Ramos (cell line): ENCODE data around the gene MAPK9.

ENCODE experiments used
- in situ Hi-C: fragments of 300-500 bp; cut with MboI; formaldehyde crosslinking; loops from one replicate; pipeline ENCODE4 v1.14.3; 2022; ENCODE audit warnings: low sequenced_read_pairs; ENCODE audit not compliant: unreplicated experiment

Gene MAPK9

DNA sequence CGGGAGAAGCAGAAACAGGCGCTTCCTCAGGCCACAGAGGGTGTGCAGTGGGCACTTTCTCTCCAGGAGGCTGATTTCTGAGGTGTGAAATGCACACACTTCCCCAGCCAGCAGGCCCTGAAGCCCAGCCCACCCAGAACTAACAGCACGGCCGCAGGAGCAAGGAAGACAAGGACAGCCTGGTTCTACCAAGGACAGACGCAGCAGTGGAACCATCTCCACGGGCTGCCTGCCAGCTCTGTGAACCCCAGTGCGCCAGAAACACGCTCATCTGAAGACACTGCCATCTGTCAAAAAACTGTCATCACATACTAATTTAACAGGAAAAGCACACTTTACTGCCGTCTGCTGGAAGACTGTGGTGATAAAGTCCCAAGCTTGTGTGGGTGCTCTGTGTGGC is 40.7 kb downstream of the MAPK9 start:
- in situ Hi-C loops: no loop called here

DNA sequence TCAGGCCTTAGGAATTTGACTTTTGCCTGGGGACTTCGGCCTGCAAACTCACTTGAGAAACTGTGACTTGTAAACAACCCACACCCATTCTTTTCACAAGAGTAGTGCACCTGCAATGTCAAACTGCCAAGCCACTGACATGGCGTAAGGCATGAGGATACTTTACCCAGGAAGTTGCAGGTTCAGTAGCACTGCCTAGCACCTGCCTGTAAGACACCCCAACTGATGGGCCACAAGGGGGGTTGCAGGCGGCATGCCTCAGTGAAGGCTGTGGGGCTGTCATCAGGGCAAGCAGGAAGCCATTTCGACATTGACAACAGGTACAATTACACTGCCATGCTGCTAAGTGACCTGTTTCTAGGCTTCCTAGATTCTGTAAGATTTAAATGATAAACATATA is 41.6 kb downstream of the MAPK9 start:
- in situ Hi-C loops: no loop called here

DNA sequence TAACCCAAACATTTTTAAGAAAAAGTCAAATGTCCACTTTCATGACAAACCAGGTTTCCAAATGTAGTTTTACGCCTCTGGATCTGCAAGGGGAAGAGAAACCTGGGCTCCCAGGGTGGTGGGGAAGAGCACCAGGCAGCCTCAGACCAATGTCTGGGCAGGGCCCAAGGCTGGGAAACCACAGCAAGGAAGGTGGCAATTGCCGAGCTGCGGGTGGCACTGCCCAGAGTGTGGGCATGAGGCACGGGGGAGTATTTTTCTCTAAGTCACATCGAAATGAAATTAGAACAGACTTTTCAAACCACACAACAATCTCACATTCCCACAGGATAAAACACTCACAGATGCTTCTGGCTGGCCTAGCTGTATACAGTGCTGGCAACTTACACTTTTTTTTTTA is 50.3 kb downstream of the MAPK9 start:
- in situ Hi-C loops: no loop called here

DNA sequence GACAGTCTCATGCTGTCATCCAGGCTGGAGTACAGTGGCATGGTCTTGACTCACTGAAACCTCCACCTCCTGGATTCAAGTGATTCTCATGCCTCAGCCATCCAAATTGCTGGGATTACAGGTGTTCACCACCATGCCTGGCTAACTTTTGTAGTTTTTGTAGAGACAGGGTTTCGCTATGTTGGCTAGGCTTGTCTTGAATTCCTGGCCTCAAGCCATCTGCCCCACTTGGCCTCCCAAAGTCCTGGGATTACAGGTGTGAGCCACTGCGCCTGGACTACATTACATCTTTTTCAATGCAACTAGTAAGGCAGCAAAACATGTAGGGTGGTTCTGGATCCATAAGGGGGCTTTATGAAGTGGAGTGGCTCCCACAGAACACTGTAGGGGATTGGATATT is 53.3 kb downstream of the MAPK9 start:
- in situ Hi-C loops: no loop called here

DNA sequence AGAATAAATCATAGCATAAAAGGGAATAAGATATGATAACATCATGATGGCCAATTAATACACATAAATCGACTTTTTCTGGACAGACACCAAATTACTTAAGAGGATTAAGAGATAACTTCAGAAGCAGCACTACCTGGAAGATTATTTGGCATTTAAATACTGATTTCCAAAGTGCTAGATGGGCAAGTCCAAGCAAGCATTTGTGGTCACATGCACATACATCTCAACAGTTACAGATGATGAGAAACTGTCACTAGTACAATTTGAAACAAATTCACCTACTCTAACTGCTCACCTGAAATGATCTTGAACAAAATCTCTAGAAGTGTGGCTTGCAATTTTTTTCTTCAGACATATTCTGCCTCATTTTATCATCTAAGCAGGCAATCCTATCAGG is 56.0 kb downstream of the MAPK9 start:
- in situ Hi-C loops: no loop called here

DNA sequence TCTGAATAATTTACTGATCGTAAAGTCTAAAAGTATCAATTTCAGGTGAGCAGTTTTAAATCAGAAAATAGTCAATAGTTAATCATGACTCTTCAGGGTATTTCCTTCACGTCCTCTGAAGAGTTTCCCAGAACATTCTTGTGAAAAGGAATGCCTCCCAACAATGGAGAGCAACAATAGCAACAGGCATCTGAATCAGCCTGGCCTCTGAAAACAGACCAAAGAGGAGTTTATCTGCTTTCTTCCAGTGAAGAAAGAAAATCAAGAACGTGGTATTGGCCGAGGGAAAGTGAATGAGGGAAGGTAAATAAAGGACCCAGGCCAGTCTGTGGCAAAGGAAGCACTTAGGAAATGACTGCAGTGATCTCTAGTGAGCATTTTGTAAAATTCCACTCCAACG is 56.8 kb downstream of the MAPK9 start:
- in situ Hi-C loops: no loop called here

DNA sequence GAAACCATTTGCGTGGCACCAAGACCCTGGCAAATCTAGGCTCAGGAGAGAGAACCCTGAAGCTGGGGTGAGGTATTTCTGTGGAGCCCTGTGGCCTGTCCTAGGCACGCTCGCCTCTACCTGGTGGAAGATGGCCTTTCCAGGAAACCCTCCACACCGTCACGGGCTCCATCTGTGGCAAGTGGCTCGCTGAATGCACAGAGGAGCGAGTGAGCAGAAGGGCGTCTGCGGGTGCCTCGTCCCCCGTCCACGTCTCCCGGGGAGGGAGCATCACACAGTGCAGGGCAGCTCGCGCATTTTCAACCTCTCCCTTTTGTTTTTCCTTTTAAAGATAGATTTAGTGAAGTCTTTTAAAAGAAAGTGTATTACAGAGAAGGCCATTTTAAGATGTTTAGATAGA is 57.6 kb downstream of the MAPK9 start:
- in situ Hi-C loops: no loop called here

DNA sequence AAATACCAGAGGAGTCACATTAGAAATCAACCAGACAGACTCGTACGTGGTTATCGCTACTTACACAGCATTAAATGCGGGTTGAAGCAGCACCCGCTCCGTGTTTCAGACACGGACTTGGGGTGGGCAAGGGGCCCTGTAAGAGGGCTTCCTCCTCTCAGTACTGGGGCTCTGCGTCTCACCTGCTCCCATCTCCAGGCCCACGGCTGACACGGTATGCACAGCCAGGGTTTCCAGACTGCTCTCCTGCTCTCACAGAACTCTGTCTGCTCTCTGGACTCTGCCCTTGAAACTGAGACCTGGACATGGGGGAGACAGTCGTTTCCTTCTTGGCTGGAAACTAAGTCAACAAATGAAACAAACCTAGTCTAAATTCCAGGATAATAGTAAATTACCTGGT is 58.2 kb downstream of the MAPK9 start:
- in situ Hi-C loops: no loop called here

DNA sequence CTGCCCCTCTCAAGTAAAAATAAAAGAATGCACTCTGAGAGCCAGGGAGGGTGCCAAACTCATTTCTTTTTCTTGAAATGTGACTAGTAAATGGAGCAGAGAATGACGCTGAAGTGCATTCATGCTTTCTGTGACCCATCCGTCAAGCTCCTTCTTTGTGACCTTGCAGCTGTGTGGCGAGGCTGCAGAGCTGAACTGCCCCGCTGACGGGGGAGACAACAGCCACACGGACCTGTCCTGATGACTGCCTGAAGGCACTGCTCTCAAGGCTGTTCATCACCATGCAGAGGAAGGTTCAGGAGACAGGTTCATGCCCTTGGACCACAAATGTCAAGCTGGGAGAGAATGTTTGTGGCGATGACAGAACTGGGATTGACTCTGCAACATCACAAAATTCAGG is 61.9 kb downstream of the MAPK9 start:
- in situ Hi-C loops: no loop called here

DNA sequence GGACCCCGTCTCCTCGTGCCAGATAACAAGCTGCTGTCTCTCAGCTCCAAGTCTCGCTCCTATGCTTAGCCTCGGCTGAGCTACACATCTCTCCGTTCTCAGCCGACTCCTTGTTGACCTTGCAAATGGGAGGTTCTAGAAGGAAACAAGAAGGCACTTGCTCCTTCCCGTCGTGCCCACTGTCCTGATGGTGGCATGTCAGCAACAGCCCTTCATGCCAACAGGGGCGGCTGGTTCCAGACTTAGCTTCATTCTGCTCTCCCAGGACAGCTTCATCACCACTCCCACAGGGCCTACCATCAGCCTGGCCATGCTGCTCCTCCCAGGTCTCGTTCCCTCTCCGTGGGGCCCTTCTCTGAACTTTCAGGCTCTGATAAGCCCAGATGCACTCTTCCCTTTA is 69.8 kb downstream of the MAPK9 start:
- in situ Hi-C loops: loop anchor here (25.0 kb wide), 1 partner anchor 240 kb away; no protein-coding TSS in a partner anchor

DNA sequence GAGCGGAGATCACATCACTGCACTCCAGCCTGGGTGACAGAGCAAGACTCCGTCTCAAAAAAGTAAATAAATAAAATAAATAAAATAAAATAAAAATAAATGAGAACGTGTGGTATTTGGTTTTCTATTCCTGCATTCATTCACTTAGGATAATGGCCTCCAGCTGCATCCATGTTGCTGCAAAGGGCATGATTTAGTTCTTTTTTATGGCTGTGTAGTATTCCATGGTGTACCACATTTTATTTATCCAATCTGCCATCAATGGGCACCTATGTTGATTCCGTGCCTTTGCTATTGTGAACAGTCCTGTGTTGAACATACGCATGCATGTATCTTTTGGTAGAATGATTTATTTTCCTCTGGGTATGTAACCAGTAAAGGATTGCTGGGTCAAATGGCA is 74.1 kb downstream of the MAPK9 start:
- in situ Hi-C loops: loop anchor here (25.0 kb wide), 1 partner anchor 245 kb away; no protein-coding TSS in a partner anchor

DNA sequence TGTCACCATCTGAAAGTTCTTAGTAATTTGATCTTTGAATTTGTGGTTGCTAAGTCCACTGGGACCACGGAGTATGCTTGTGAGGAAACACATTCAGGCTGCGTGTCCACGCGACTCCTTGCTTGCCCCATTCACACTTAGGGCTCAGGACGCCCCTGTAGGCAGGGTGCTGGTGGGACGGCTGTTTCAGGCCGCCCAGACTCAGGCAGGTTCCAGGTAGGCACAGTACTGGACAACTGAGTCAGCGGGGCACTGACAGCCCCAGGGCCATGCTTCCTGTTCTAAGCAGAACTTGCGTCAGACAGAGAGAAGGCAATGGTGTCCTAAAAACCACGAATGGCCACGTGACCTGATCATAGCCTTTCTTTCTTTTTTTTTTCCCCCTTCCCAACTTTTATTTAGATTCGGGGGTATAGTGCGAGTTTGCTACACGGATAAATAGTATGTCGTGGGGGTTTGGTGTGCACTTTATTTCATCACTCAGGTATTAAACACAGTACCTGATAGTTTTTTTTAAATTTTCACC is 75.2 kb downstream of the MAPK9 start:
- in situ Hi-C loops: loop anchor here (25.0 kb wide), 1 partner anchor 246 kb away; no protein-coding TSS in a partner anchor

DNA sequence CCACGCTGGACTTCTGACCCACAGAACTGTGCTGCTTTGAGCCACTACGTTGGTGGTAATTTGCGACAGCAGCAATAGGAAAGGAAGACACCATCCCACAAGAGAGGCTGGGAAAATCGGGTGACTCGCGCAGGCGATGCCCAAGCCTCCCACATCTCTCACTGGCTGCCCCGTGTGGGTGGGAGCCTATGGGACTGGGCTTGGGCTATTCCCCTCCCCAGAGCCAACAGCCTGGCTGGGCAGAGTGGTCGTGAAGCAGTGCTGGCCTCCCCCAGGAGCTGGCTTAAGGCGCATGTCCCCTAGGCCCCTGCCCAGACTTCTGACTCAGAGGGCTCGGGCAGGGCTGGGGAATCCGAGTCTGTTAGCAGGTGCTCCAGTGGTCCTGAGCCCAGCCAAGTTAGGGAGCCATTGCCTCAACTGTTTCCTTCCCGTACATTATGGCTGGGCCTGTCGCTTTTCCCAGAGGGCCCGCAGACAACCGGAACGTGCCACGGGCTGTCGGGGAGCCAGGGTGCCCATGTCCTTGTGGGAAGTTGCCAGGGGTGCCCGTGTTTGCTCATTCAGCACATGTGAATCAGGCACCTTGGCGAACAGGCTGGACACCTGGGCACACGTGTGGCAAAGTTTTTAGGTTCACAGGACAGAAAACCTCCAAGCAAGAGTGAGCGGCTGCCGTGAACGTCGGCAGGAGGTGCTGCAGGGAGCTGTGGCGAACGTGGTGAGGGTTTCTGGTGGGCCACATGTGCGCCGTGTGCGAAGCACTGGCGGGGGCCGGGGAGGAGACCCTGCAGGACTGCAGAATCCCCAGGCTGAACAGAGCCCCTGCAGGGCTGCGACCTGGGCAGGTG is 75.9 kb downstream of the MAPK9 start:
- in situ Hi-C loops: loop anchor here (25.0 kb wide), 1 partner anchor 246 kb away; no protein-coding TSS in a partner anchor

DNA sequence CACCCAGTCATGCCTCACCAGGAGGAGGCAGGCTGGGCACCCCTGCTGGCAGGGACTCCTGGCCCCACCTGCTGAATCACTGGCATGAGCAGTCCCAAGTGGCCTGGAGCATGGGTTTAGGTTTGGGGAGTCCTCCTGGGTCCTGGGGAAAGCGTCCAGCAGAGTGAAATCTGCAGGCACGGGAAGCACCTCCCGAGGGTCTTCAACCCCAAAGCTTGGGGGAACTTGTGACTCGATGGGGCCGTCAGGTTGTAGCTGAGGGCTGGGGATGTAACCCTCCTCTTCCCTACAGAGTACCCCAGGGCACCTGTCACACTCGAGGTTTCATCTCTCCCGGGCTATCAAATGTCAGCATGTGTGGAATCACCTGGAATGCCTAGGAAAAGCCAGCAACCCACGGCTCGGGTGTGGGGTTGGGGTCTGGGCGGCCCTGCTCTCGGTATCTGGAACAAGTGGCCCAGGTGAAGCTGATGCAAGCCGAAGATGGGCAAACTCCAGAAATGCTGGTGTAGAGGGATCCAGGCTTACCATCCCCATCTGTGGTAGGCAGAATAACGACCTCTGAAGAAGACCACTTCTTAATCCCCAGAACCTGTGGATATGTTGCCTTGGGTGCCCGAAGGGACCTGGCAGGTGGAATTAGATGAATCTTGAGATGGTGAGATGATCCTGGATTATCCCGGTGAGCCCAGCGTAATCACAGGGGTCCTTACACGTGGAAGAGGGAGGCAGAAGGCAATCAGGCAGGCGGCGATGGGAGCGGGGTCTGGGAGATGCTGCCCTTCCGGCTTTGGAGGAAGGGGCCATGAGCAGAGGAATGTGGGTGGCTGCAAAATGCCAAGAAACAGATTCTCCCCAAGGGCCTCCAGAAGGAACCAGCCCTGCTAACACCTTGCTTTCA is 76.8 kb downstream of the MAPK9 start:
- in situ Hi-C loops: loop anchor here (25.0 kb wide), 1 partner anchor 247 kb away; no protein-coding TSS in a partner anchor

DNA sequence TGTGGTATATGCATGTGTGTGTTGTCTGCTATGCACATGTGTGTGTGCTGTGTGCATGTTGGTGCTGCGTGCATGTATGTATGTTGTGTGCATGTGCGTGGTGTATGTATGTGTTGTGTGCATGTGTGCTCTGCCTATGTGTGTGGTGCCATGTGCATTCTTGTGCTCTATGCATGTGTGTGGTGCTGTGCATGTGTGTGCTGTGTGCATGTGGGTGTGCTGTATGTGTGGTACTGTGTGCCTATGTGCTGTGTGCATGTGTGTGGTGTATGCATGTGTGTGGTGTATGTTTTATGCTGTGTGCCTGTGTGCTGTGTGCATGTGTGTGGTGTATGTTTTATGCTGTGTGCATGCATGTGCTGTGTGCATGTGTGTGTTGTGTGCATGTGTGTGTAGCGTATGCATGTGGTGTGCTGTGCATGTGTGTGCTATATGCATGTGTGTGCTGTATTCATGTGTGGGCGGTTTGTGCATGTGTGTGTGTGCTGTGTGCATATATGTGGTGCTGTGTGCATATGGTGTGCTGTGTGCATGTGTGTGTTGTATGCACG is 78.2 kb downstream of the MAPK9 start:
- in situ Hi-C loops: loop anchor here (25.0 kb wide), 1 partner anchor 249 kb away; no protein-coding TSS in a partner anchor

DNA sequence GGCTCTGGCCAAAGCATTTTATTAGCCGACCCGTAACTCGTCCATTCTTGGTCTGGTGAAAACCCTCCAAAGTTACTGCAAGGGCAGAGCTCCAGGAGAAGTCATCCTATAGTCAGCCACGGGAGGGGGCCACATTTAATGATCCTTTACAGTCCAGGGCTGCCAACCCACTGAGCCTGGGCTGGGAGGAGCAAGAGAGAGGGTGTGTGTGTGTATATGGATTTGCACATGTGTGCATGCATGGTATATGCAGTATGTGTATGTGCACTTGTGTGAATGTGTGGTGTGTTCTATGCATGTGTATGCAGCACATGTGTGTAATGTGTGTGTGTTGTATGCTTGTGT is 78.7 kb downstream of the MAPK9 start:
- in situ Hi-C loops: loop anchor here (25.0 kb wide), 1 partner anchor 249 kb away; no protein-coding TSS in a partner anchor

DNA sequence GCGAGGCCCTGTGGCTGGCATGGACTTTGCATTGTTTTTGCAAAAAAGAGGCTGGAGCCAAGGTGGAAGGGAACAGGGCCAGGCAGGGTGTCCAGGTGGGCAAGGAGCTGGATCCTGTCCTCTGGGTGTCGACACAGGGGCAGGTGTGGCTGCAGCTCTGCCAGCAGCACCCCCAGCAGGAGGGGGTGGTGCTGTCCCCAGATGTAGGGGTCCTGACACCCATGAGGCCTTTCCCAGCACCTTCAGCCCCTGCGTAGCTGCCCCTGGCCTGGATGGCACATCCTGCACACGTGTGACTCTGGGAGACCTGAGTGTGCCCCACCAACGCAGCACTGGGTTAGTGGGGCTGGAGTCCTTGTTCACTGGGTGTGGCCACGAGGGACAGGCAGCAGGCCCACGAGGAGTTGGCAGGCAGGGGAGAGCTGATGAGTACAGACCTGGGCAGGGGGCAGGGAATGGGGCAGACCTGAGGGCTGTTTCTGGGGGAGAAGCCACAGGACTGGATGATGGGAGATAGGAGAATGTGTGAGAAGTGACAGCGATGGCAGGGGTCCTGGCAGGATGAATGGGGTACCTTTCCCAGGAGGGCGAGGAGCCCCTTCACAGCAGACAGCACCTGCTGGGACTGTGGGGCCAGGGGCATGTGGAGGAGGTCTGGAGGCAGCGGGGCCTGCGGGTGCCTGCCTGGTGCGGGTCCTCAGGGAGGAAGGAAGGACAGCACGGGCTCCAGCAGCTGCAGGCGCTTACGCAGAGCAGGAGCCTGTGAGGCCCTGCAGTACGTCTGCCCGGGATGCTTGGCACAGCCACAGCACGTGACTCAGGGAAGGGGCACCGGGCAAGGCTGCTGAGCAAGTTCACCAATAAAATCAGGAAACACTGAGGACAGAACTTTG is 79.3 kb downstream of the MAPK9 start:
- in situ Hi-C loops: loop anchor here (25.0 kb wide), 1 partner anchor 250 kb away; no protein-coding TSS in a partner anchor

DNA sequence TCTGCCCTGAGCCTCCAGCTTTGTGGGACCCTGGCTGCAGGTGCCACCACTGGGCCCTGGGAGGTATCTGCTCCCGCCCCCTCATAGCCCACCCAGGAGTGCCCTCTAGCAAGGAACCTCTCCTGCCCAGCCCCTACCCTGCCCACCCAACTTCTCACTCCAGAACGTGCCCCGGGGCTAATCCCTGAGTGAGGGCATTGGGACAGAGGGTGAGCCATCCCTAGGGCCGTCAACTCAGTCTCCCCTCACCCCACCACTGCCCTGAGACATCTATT is 80.2 kb downstream of the MAPK9 start:
- in situ Hi-C loops: loop anchor here (25.0 kb wide), 1 partner anchor 251 kb away; no protein-coding TSS in a partner anchor

DNA sequence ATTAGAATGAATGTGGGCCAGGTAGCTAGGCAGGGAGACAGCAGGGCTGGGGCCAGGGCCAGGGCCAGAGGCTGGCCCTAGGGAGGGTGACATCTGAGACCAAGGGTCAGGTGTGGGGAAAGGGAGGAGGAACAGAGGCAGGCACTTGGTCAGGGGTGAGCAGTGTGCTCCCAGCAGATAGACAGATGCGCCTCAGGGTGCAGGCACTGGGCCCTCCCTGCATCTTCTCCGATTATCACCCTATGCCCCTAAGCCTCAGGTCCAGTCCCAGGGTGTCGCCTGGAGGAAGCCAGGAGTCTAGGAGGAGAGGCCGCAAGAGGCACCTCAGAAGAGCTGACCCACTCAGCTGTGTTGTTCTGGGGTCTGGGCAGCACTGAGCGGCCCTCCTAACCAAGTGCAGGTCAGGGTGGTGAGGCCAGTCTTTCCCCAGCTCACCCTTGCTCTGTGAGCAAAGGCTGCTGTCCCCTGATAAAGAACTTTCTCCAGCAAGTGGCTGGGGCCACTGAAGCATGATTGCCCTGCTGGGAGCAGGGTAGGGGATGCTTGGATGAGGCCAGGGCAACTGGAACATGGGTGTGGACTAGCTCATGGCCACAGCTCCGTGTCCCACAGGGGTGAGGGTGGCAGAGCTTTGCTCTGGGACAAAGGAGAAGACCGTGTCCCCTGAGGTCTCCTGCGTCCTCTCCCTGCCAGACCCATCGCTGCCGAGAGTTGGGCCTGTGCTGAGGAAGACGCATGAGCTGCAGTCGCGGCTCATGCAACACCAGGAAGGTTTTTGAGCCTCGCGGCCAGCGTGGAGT is 80.7 kb downstream of the MAPK9 start:
- in situ Hi-C loops: loop anchor here (25.0 kb wide), 1 partner anchor 251 kb away; no protein-coding TSS in a partner anchor
